ENCODE results near the gene CCDC170. TPM values are rescaled to one million over a fixed set of nuclear protein-coding genes. Genes with fewer than 3 reads are reported as not detected.

The CCDC170 gene
- total RNA-seq, 1 experiment from 2014 or later = not detected

Other genes with a start within 250 kb of the CCDC170 start
- gene ZBTB2, start 102.5 kb upstream of the CCDC170 start, total RNA-seq (2014; rRNA removed; shearing (Covaris generic)) = 18.7 and 23.6 TPM in 2 replicates
- gene RMND1, start 41.9 kb upstream of the CCDC170 start, total RNA-seq (2014; rRNA removed; shearing (Covaris generic)) = 19.8 and 30.7 TPM in 2 replicates